ENCODE data around the gene ZNF281. TPM values are rescaled to one million over a fixed set of nuclear protein-coding genes. Genes with fewer than 3 reads are reported as not detected.

The ZNF281 gene
- total RNA-seq, 1 donor from 2014 or later, result 36.2 TPM

GRCh38 chr1:200368556-200368955 lies 41.3 kb downstream of the ZNF281 start:
- H2AFZ ChIP-seq (ENCODE audit: low read depth, low read length), result no peak overlapping the region
- H3K27ac Mint-ChIP-seq (ENCODE audit: unreplicated experiment), result peak overlapping the region; percentile 86
- H3K9me3 Mint-ChIP-seq (ENCODE audit: unreplicated experiment), result no peaks in the 10 kb centered on the region
- no peaks in the 10 kb centered on the region for H3K79me2 ChIP-seq (ENCODE audit: insufficient read depth, low read length)
- H3K27me3 Mint-ChIP-seq (ENCODE audit: low read depth, unreplicated experiment), result no peaks in the 10 kb centered on the region
- H3K4me2 ChIP-seq (ENCODE audit: low read length), result peak overlapping the region; percentile 74
- H3K4me1 Mint-ChIP-seq (ENCODE audit: low read depth, unreplicated experiment), result peaks cover 67% of the 10 kb centered on the region
- TF ChIP-seq CTCF (IDR thresholded peaks at IDR 0.05; ENCODE audit: insufficient read depth, low read depth, low read length) (no peak), EZH2 (IDR thresholded peaks at IDR 0.05; ENCODE audit: insufficient read depth, low read length) (no peak)
- H4K20me1 ChIP-seq (ENCODE audit: insufficient read depth, low read length), result no peaks in the 10 kb centered on the region
- H3K27ac ChIP-seq (ENCODE audit: low read depth, low read length), result peak overlapping the region; percentile 86
- peaks cover 51% of the 10 kb centered on the region for H3K4me1 ChIP-seq (ENCODE audit: insufficient read depth, low read length)
- H3K4me3 ChIP-seq (ENCODE audit: insufficient read depth, low read depth, low read length), result peak overlapping the region; percentile 2
- peak overlapping the region; percentile 28 for H3K4me3 Mint-ChIP-seq (ENCODE audit: unreplicated experiment)
- H3K27me3 ChIP-seq (ENCODE audit: insufficient read depth, low read length), result no peaks in the 10 kb centered on the region
- no peaks in the 10 kb centered on the region for H3K9me3 ChIP-seq (ENCODE audit: insufficient read depth, low read depth, low read length)
- no peak for DNase-seq (ENCODE audit: low read depth)
- H3K36me3 ChIP-seq (ENCODE audit: insufficient read depth, low read length), result peaks cover 3% of the 10 kb centered on the region
- H3K9ac ChIP-seq (ENCODE audit: low read length), result peak overlapping the region; percentile 76
- no peak for FAIRE-seq
- no peaks in the 10 kb centered on the region for H3K36me3 Mint-ChIP-seq (ENCODE audit: low read depth, unreplicated experiment)

- Histone ChIP-seq H3K27me3 (ENCODE audit: insufficient read depth, low read length) (no peaks in the 10 kb centered on the region), H3K9ac (ENCODE audit: low read length) (peak overlapping the region; percentile 76), H2AFZ (ENCODE audit: low read depth, low read length) (no peak overlapping the region), H3K9me3 (ENCODE audit: insufficient read depth, low read depth, low read length) (no peaks in the 10 kb centered on the region), H3K4me2 (ENCODE audit: low read length) (peak overlapping the region; percentile 74), H3K27ac (ENCODE audit: low read depth, low read length) (peak overlapping the region; percentile 86), H4K20me1 (ENCODE audit: insufficient read depth, low read length) (no peaks in the 10 kb centered on the region), H3K4me1 (ENCODE audit: insufficient read depth, low read length) (peaks cover 46% of the 10 kb centered on the region), H3K36me3 (ENCODE audit: insufficient read depth, low read length) (peaks cover 3% of the 10 kb centered on the region), H3K79me2 (ENCODE audit: insufficient read depth, low read length) (no peaks in the 10 kb centered on the region), H3K4me3 (ENCODE audit: insufficient read depth, low read depth, low read length) (peak overlapping the region; percentile 2)
- Mint-ChIP-seq H3K36me3 (ENCODE audit: low read depth, unreplicated experiment) (peaks cover under 1% of the 10 kb centered on the region), H3K27ac (ENCODE audit: unreplicated experiment) (peak overlapping the region; percentile 86), H3K27me3 (ENCODE audit: low read depth, unreplicated experiment) (no peaks in the 10 kb centered on the region), H3K9me3 (ENCODE audit: unreplicated experiment) (no peaks in the 10 kb centered on the region), H3K4me3 (ENCODE audit: unreplicated experiment) (peak overlapping the region; percentile 28), H3K4me1 (ENCODE audit: low read depth, unreplicated experiment) (peaks cover 72% of the 10 kb centered on the region)
- FAIRE-seq, result no peak
- DNase-seq (ENCODE audit: low read depth), result peak; percentile 97
- TF ChIP-seq CTCF (IDR thresholded peaks at IDR 0.05; ENCODE audit: insufficient read depth, low read depth, low read length), result no peak
- TF ChIP-seq EZH2 (IDR thresholded peaks at IDR 0.05; ENCODE audit: insufficient read depth, low read length), result no peak
Measured at GRCh38 chr1:200367841-200368534, 41.8 kb downstream of the ZNF281 start.
